HG03064 (cell line): ENCODE results near the gene LCE3B.

ENCODE experiments used
- ATAC-seq: cut with Tn5 transposase; IDR thresholded peaks from one replicate; pipeline ENCODE4 v1.9.1; 2021; ENCODE audit warnings: low read depth; ENCODE audit not compliant: unreplicated experiment

LCE3B gene

DNA sequence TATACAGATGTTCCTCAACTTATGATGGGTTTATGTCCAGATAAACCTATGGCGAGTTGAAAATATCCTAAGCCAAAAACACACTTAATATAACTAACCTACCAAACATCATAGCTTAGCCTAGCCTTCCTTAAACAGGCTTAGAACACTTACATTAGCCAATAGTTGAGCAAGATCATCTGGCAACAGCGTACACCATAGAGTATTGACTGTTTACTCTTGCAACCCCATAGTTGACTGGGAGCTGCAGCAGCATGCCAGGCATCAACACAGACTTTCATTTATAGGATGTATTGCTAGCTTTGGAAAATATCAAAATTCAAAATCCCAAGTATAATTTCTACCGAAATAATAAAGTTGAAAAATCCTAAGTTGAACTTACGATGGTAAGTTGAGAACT is 44.1 kb downstream of the LCE3B start:
- ATAC-seq: no peak

DNA sequence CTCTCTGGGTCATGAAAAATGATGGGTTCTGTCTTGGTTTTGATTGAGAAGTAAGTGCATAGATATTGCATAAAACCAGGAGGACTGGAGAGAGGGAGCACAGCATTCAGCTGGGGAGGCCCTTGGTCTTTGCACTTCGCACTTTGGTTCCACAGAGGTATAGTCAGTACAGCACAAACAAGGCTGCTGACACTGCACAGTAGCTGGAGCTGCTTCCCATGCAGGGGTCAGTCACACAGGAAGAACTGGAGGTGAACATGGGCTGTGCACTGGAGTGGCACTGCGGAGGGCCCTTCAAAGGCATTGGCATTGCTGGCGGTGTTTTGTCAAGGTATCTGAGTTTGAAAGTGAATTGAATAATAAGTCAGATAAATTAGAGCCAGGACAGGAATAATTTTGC is 45.0 kb downstream of the LCE3B start:
- no peak for ATAC-seq

DNA sequence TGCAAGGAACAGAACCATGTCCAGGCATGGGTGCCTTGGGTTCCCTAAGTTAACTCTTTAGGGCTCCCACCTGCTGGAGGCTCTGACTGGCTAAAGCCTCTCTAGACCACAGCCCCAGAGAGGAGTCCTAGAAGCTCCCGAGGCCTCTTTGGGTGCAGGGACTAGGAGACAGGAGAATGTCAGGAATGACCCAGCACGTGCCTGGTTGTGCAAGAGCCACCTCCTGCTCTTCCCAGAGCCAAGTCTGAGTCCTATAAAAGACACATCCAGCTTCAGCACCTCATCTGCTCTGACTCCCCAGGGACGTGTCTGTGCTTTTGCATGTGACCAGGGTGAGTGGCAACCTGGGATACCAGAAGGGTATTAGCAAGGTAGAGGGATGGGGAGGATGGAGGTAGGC is 49.5 kb downstream of the LCE3B start, which contains the start of gene LCE2D:
LCE2D (plus strand) TSS at position 283 of the 400 bp plus-strand sequence. CDS start 726 bp downstream, outside the sequence.
- ATAC-seq: no peak
